HG02610 (cell line): ENCODE data around the gene SPTBN4.
"Not testable (repeated sequence)": the region's sequence is repeated elsewhere in the genome, so short reads cannot be mapped to it uniquely, and the experiment has no call there.

Experiments
- ATAC-seq: cut with Tn5 transposase; IDR thresholded peaks from one replicate; pipeline ENCODE4 v1.9.1; 2021; ENCODE audit warnings: mild to moderate bottlenecking, moderate library complexity; ENCODE audit not compliant: unreplicated experiment

Gene SPTBN4

GRCh38 chr19:40466985-40467734 is at the start of gene SPTBN4:
SPTBN4 (plus strand) TSS chr19:40467001; CDS start chr19:40472622, 5,621 bp downstream.
- no peak for ATAC-seq

- ATAC-seq = no peak
Measured at GRCh38 chr19:40417643-40417981, 49.2 kb upstream of the SPTBN4 start.

- no peak for ATAC-seq
Measured at GRCh38 chr19:40418040-40418439, 48.8 kb upstream of the SPTBN4 start.

- no peak for ATAC-seq
Measured at GRCh38 chr19:40419066-40419612, 47.7 kb upstream of the SPTBN4 start.

GRCh38 chr19:40419780-40420179 is 47.0 kb upstream of the SPTBN4 start:
- ATAC-seq = no peak

- ATAC-seq = no peak
Measured at GRCh38 chr19:40420451-40420765, 46.4 kb upstream of the SPTBN4 start.

GRCh38 chr19:40420766-40421765 is 45.7 kb upstream of the SPTBN4 start:
- ATAC-seq = peak; percentile 39

GRCh38 chr19:40421993-40422747 is 44.6 kb upstream of the SPTBN4 start:
- no peak for ATAC-seq

GRCh38 chr19:40422748-40423566 is 43.8 kb upstream of the SPTBN4 start:
- no peak for ATAC-seq

- ATAC-seq = no peak
Measured at GRCh38 chr19:40423938-40424337, 42.9 kb upstream of the SPTBN4 start.

- no peak for ATAC-seq
Measured at GRCh38 chr19:40424637-40425449, 42.0 kb upstream of the SPTBN4 start.

GRCh38 chr19:40425450-40426287 is 41.1 kb upstream of the SPTBN4 start, which contains the start of gene SERTAD1:
SERTAD1 (minus strand) TSS chr19:40425992; CDS start chr19:40423546, 2,446 bp downstream.
- peak; percentile 83 for ATAC-seq

- ATAC-seq = not testable (repeated sequence)
Measured at GRCh38 chr19:40428197-40428596, 38.6 kb upstream of the SPTBN4 start.

GRCh38 chr19:40430242-40430641 is 36.6 kb upstream of the SPTBN4 start:
- ATAC-seq = not testable (repeated sequence)

GRCh38 chr19:40431698-40432097 is 35.1 kb upstream of the SPTBN4 start:
- ATAC-seq = no peak

GRCh38 chr19:40432760-40433159 is 34.0 kb upstream of the SPTBN4 start:
- ATAC-seq = not testable (repeated sequence)

GRCh38 chr19:40433391-40434216 is 33.2 kb upstream of the SPTBN4 start:
- ATAC-seq = peak; percentile 54
